NCI-H510A (cell line): Measurements from ENCODE around the gene KCNK15.

Experiments used
- DNase-seq: peaks from one replicate; lab custom pipeline; 2025; lab: John Stamatoyannopoulos, UW

KCNK15 gene

GRCh38 chr20:44788706-44789456 is 43.2 kb downstream of the KCNK15 start:
- DNase-seq: no peak

DNA sequence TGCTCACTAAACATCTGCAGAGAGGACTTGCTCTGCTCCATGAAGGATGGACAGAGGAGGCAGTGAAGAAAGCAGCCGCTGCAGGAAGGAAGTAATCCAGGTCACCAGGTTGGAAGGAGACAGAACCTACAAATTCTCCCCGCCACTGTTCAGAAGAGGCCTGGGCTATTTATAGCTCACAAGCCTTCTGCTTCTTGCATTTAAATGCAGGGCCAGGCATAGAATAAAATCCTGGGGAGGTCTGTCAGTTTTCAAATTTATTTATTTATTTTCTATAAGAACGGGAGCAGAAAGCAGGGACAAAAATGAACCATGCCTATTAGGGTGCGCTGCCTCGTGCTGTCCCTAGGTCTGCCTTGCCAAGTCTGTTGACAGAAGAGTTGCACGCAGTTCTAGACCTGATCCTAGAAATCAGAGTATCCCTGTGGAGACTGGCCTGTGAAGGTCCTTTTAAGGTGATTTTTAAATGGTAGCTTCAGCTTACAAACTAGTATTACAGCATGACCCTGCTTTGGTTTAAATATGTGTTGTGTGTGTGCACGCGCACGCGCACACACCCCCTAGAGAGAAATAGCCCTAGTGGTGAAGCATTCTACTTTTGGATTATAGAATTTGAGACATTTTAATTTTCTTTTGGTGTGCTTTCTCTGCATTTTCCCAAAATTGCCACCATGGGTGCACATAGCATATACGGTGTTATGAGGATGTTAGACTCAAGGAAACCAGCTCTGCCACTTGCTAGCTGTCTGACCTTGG is 45.2 kb downstream of the KCNK15 start:
- DNase-seq: no peak

- DNase-seq: no peak
These were observed 47.1 kb downstream of the KCNK15 start for GRCh38 chr20:44792796-44793195.

- DNase-seq: no peak
These were observed 50.2 kb downstream of the KCNK15 start for GRCh38 chr20:44795836-44796235.

GRCh38 chr20:44796311-44796710 is 50.6 kb downstream of the KCNK15 start:
- no peak for DNase-seq

DNA sequence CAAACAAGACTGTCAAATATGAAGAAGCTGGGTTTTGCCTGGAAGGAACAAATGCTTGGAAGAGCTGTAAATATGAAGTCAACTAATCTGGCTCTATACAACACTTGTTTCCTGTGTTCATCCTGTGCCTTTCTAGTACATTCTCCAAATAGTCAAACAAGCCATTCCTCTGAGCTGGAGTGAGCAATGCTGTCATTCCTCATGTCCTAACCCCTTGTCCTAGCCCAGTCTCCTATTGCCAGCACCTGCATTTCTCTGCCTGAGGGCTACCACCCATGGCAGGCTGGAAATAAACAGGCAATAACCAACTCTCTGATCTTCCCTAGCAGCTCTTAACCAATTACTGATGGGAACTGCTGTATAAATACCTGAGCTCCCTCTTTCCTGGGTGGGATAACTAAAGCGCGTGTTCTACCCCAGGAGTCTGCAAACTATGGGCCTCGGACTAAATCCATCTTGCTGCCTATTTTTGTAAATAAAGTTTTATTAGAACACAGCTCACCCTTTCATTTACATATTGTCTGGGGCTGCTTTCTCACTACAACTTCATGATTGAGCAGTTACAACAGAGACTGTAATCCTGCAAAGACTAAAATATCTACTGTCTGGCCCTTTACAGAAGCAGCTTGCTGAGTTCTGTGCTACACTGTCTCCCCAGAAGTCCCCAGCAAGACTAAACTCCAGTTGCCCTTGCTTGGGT is 51.2 kb downstream of the KCNK15 start:
- DNase-seq: no peak

GRCh38 chr20:44799691-44800090 is 54.0 kb downstream of the KCNK15 start:
- DNase-seq: no peak

- DNase-seq: no peak
These were observed 54.9 kb downstream of the KCNK15 start for GRCh38 chr20:44800391-44801046.
